GM12878 (cell line): ENCODE results near the gene PI4KB.

Source experiments
- BCL3 ChIP-seq: IDR thresholded peaks from 2 replicates; pipeline ENCODE4 v1.6.1; 2011; ENCODE audit warnings: borderline replicate concordance, low read depth, mild to moderate bottlenecking, moderate library complexity, low read length; ENCODE audit not compliant: insufficient read depth, poor library complexity, severe bottlenecking
- CTCF ChIP-seq, 3 experiments: IDR thresholded peaks in 2 of 3; conservative IDR thresholded peaks in 1 of 3; 2 replicates each; pipeline ENCODE4 v1.5.1; 2011; ENCODE audit warnings: low read depth in 3 of 3, low read length in 3 of 3, mild to moderate bottlenecking in 3 of 3, control low read depth in 2 of 3, moderate library complexity in 2 of 3, inconsistent platforms in 1 of 3, mixed read lengths in 1 of 3; ENCODE audit not compliant: control insufficient read depth in 2 of 3, insufficient read depth in 1 of 3; ENCODE audit errors: extremely low read depth in 1 of 3
- ELK1 ChIP-seq: IDR thresholded peaks from 2 replicates; pipeline ENCODE4 v1.6.1; 2012; ENCODE audit warnings: low read depth, low read length, improper control_type of control experiment
- ESRRA ChIP-seq: IDR thresholded peaks from 2 replicates; pipeline ENCODE4 v1.6.1; 2012; ENCODE audit warnings: mild to moderate bottlenecking, low read length, improper control_type of control experiment
- MTA3 ChIP-seq: IDR thresholded peaks from 2 replicates; pipeline ENCODE4 v1.6.1; 2012; ENCODE audit warnings: low read length, inconsistent platforms, borderline replicate concordance
- TAF1 ChIP-seq: IDR thresholded peaks from 2 replicates; pipeline ENCODE4 v1.6.1; 2011; ENCODE audit warnings: mild to moderate bottlenecking, low read depth, low read length, borderline replicate concordance
- ZBTB33 ChIP-seq: fragments of 450-650 bp; IDR thresholded peaks from 2 replicates; pipeline ENCODE4 v1.6.1; 2017; ENCODE audit warnings: mild to moderate bottlenecking

GRCh38 chr1:151368393-151369301, 41.4 kb upstream of the PI4KB start:
- TF ChIP-seq MTA3 (no peak), ESRRA (no peak), BCL3 (no peak), ZBTB33 (no peak), TAF1 (no peak), ELK1 (no peak), CTCF (IDR thresholded peaks at IDR 0.05 in 2 of 3, conservative IDR thresholded peaks at IDR 0.05 in 1 of 3; ENCODE audit: control insufficient read depth in 2 of 3, extremely low read depth in 1 of 3, insufficient read depth in 1 of 3, low read depth in 3 of 3, low read length in 3 of 3) (no peak)
